ENCODE results near the gene TAF13. TPM values are rescaled to one million over a fixed set of nuclear protein-coding genes. Genes with fewer than 3 reads are reported as not detected.

TAF13 gene
- total RNA-seq, 1 experiment from 2014 or later: 21.9 TPM

GRCh38 chr1:109094377-109094803, 18.6 kb upstream of the TAF13 start:
- no peak for TF ChIP-seq CTCF (IDR thresholded peaks at IDR 0.05; ENCODE audit: insufficient read depth in 1 of 2, low read depth in 1 of 2, low read length in 1 of 2, severe bottlenecking in 1 of 2, unreplicated experiment in 1 of 2)
- peaks cover 8% of the 10 kb centered on the region for H3K36me3 Mint-ChIP-seq (ENCODE audit: insufficient read depth, unreplicated experiment)
- DNase-seq: no peak

GRCh38 chr1:109091839-109092193, 16.0 kb upstream of the TAF13 start:
- no peak for TF ChIP-seq CTCF (IDR thresholded peaks at IDR 0.05; ENCODE audit: insufficient read depth in 1 of 2, low read depth in 1 of 2, low read length in 1 of 2, severe bottlenecking in 1 of 2, unreplicated experiment in 1 of 2)

More at GRCh38 chr1:109094377-109094803, 18.6 kb upstream of the TAF13 start:
- no TSS peak for BruUV-seq (replicated peaks)
- Mint-ChIP-seq H3K4me1 (ENCODE audit: low read depth, unreplicated experiment) (peaks cover under 1% of the 10 kb centered on the region), H3K9me3 (ENCODE audit: unreplicated experiment) (no peaks in the 10 kb centered on the region), H3K27me3 (ENCODE audit: insufficient read depth, unreplicated experiment) (no peaks in the 10 kb centered on the region), H3K27ac (ENCODE audit: unreplicated experiment) (no peak overlapping the region), H3K4me3 (ENCODE audit: unreplicated experiment) (no peak overlapping the region)
- H3K9me3 ChIP-seq: no peaks in the 10 kb centered on the region
- H3K4me1 ChIP-seq: no peaks in the 10 kb centered on the region
- CTCF ChIA-PET: no interaction called here
- POLR2A ChIA-PET: no interaction called here
- no peaks in the 10 kb centered on the region for H3K27me3 ChIP-seq (replicated peaks; ENCODE audit: control insufficient read depth, insufficient read depth, low read length)
- intact Hi-C loops (cut with micrococcal nuclease; ENCODE audit: unreplicated experiment): loop anchor here (5.0 to 10.0 kb wide), 2 partner anchors 170 to 303 kb away; partner anchors contain the start of gene SORT1
- no peak overlapping the region for H3K4me3 ChIP-seq (ENCODE audit: low read depth, low read length)
- no peaks in the 10 kb centered on the region for H3K36me3 ChIP-seq (ENCODE audit: control insufficient read depth, insufficient read depth, low read length)

GRCh38 chr1:109091078-109091838, 15.5 kb upstream of the TAF13 start:
- Mint-ChIP-seq H3K27ac (ENCODE audit: unreplicated experiment) (peak overlapping the region; percentile 94), H3K27me3 (ENCODE audit: insufficient read depth, unreplicated experiment) (no peaks in the 10 kb centered on the region), H3K4me1 (ENCODE audit: low read depth, unreplicated experiment) (peaks cover 6% of the 10 kb centered on the region), H3K36me3 (ENCODE audit: insufficient read depth, unreplicated experiment) (peaks cover 6% of the 10 kb centered on the region), H3K9me3 (ENCODE audit: unreplicated experiment) (no peaks in the 10 kb centered on the region), H3K4me3 (ENCODE audit: unreplicated experiment) (peak overlapping the region; percentile 96)
- ChIA-PET CTCF (interaction anchor here (3.5 kb wide), 1 partner anchor 9 kb away, joined by 13 read pairs; no protein-coding TSS in a partner anchor), POLR2A (interaction anchor here (0.5 to 1.8 kb wide), 4 partner anchors 9 to 163 kb away, joined by 3 to 12 read pairs (median 6); partner anchors contain the start of genes TAF13 and WDR47)
- Histone ChIP-seq H3K27me3 (replicated peaks; ENCODE audit: control insufficient read depth, insufficient read depth, low read length) (no peaks in the 10 kb centered on the region), H3K36me3 (ENCODE audit: control insufficient read depth, insufficient read depth, low read length) (no peaks in the 10 kb centered on the region), H3K4me1 (no peaks in the 10 kb centered on the region), H3K9me3 (no peaks in the 10 kb centered on the region), H3K4me3 (ENCODE audit: low read depth, low read length) (peak overlapping the region; percentile 48)
- DNase-seq: no peak
- intact Hi-C loops (cut with micrococcal nuclease; ENCODE audit: unreplicated experiment): loop anchor here (1.0 to 10.0 kb wide), 3 partner anchors 9 to 306 kb away; partner anchors contain the start of gene SORT1
- BruUV-seq (replicated peaks): TSS peak; percentile 57
- TF ChIP-seq CTCF (IDR thresholded peaks at IDR 0.05; ENCODE audit: insufficient read depth in 1 of 2, low read depth in 1 of 2, low read length in 1 of 2, severe bottlenecking in 1 of 2, unreplicated experiment in 1 of 2): no peak

More at GRCh38 chr1:109091839-109092193, 16.0 kb upstream of the TAF13 start:
- BruUV-seq (replicated peaks): no TSS peak
- Mint-ChIP-seq H3K4me1 (ENCODE audit: low read depth, unreplicated experiment) (peaks cover 6% of the 10 kb centered on the region), H3K9me3 (ENCODE audit: unreplicated experiment) (no peaks in the 10 kb centered on the region), H3K4me3 (ENCODE audit: unreplicated experiment) (peak overlapping the region; percentile 96), H3K27me3 (ENCODE audit: insufficient read depth, unreplicated experiment) (no peaks in the 10 kb centered on the region), H3K36me3 (ENCODE audit: insufficient read depth, unreplicated experiment) (peaks cover 6% of the 10 kb centered on the region), H3K27ac (ENCODE audit: unreplicated experiment) (peak overlapping the region; percentile 94)
- peak overlapping the region; percentile 48 for H3K4me3 ChIP-seq (ENCODE audit: low read depth, low read length)
- H3K4me1 ChIP-seq: no peaks in the 10 kb centered on the region
- no peaks in the 10 kb centered on the region for H3K36me3 ChIP-seq (ENCODE audit: control insufficient read depth, insufficient read depth, low read length)
- DNase-seq: no peak
- H3K27me3 ChIP-seq (replicated peaks; ENCODE audit: control insufficient read depth, insufficient read depth, low read length): no peaks in the 10 kb centered on the region
- no peaks in the 10 kb centered on the region for H3K9me3 ChIP-seq
- intact Hi-C loops (cut with micrococcal nuclease; ENCODE audit: unreplicated experiment): loop anchor here (1.0 to 10.0 kb wide), 3 partner anchors 8 to 305 kb away; partner anchors contain the start of gene SORT1
- ChIA-PET POLR2A (no interaction called here), CTCF (interaction anchor here (0.7 to 3.5 kb wide), 2 partner anchors 8 to 182 kb away, joined by 3 to 13 read pairs; no protein-coding TSS in a partner anchor)
